Right atrium auricular region (tissue), 2 donors: ENCODE measurements around the gene RAD51B. TPM values are rescaled to one million over a fixed set of nuclear protein-coding genes. Genes with fewer than 3 reads are reported as not detected.
A peak's percentile ranks its signal among the peaks of the same experiment; 100 is the strongest.

ENCODE experiments used
- DNase-seq: peaks from one replicate; pipeline ENCODE4 v3.0.0-alpha.2; 2019; ENCODE audit warnings: low spot score
- H3K27ac ChIP-seq, 2 donors: fragments of 200-600 bp; sonication (generic); 1 replicate in 1 of 2; 2 replicates in 1 of 2; pipeline ENCODE4 v1.5.1; 2016 to 2019
- H3K27me3 ChIP-seq, 2 donors: fragments of 200-600 bp; sonication (generic); one replicate each; pipeline versions ENCODE4 v1.5.1 to v1.6.0; 2017 to 2019
- H3K36me3 ChIP-seq: fragments of 200-600 bp; sonication (generic); one replicate; pipeline ENCODE4 v1.5.1; 2016
- H3K4me1 ChIP-seq, 2 donors: fragments of 200-600 bp; sonication (generic); one replicate each; pipeline versions ENCODE4 v1.5.1 to v1.6.0; 2017 to 2019
- H3K4me3 ChIP-seq, 2 donors: fragments of 200-600 bp; sonication (generic); 1 replicate in 1 of 2; 2 replicates in 1 of 2; pipeline ENCODE4 v1.5.1; 2017 to 2019; ENCODE audit warnings: mild to moderate bottlenecking in 1 of 2, moderate library complexity in 1 of 2
- H3K9me3 ChIP-seq, 2 donors: fragments of 200-600 bp; sonication (generic); one replicate each; pipeline ENCODE4 v1.5.1; 2019
- total RNA-seq, 2 donors: library from RNA; depleted of rRNA; stranded (reverse); fragments of >200 nt; gene quantifications; one replicate each; pipeline ENCODE4 v1.1.0, GENCODE V29; 2016
- TF ChIP-seq, protein P1 (sequence below), 2 donors: fragments of 200-600 bp; sonication (generic); IDR thresholded peaks; one replicate each; pipeline ENCODE4 v1.5.1; 2019; ENCODE audit warnings: antibody characterized with exemption in 2 of 2

The RAD51B gene
- total RNA-seq, 2 donors from 2014 or later: 1.2 to 1.5 TPM

DNA sequence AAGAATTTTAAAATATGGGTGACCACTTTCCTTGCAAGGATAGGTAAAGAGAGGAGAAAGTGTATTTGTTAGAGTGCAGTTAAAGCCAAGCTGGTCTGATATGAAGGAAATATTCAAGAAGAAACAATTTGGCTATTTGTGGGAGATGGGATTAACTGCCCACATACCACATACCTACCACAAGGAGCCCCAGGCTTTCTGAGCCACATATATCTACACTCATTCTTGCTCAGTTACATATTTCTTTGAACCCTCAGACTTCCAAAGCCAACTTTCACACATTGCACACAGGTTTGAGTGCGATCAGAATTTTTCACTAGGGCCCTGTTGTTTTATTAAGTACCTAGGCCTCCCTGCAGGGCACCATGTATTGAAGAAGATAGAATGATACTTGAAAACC, 643.1 kb downstream of the RAD51B start:
- H3K27ac ChIP-seq: no peak overlapping the region
- H3K36me3 ChIP-seq: no peaks in the 10 kb centered on the region
- no peaks in the 10 kb centered on the region for H3K27me3 ChIP-seq
- TF ChIP-seq, protein P1, sequence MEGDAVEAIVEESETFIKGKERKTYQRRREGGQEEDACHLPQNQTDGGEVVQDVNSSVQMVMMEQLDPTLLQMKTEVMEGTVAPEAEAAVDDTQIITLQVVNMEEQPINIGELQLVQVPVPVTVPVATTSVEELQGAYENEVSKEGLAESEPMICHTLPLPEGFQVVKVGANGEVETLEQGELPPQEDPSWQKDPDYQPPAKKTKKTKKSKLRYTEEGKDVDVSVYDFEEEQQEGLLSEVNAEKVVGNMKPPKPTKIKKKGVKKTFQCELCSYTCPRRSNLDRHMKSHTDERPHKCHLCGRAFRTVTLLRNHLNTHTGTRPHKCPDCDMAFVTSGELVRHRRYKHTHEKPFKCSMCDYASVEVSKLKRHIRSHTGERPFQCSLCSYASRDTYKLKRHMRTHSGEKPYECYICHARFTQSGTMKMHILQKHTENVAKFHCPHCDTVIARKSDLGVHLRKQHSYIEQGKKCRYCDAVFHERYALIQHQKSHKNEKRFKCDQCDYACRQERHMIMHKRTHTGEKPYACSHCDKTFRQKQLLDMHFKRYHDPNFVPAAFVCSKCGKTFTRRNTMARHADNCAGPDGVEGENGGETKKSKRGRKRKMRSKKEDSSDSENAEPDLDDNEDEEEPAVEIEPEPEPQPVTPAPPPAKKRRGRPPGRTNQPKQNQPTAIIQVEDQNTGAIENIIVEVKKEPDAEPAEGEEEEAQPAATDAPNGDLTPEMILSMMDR (IDR thresholded peaks at IDR 0.05): no peak
- H3K4me3 ChIP-seq: no peak overlapping the region
- no peaks in the 10 kb centered on the region for H3K9me3 ChIP-seq
- DNase-seq: no peak
- peaks cover 0 to 37% of the 10 kb centered on the region in 2 donors for H3K4me1 ChIP-seq

DNA sequence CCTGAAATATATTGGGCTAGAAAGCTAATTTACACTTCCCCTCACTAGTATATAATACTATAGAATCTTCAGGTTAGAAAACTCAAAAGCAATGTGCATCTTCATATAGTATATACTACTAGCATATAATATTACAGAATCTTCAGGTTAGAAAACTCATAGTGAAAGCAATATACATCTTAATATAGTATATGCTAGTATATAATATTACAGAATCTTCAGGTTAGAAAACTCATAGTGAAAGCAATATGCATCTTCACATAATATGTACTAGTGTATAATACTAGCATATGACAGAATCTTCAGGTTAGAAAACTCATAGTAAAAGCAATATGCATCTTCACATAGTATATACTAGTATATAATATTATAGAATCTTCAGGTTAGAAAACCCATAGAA, 643.7 kb downstream of the RAD51B start:
- Histone ChIP-seq H3K36me3 (no peaks in the 10 kb centered on the region), H3K27me3 (no peaks in the 10 kb centered on the region), H3K4me3 (no peak overlapping the region), H3K27ac (no peak overlapping the region), H3K9me3 (no peaks in the 10 kb centered on the region), H3K4me1 (peaks cover 0 to 37% of the 10 kb centered on the region in 2 donors)
- DNase-seq: no peak
- TF ChIP-seq, protein P1 (IDR thresholded peaks at IDR 0.05): no peak

DNA sequence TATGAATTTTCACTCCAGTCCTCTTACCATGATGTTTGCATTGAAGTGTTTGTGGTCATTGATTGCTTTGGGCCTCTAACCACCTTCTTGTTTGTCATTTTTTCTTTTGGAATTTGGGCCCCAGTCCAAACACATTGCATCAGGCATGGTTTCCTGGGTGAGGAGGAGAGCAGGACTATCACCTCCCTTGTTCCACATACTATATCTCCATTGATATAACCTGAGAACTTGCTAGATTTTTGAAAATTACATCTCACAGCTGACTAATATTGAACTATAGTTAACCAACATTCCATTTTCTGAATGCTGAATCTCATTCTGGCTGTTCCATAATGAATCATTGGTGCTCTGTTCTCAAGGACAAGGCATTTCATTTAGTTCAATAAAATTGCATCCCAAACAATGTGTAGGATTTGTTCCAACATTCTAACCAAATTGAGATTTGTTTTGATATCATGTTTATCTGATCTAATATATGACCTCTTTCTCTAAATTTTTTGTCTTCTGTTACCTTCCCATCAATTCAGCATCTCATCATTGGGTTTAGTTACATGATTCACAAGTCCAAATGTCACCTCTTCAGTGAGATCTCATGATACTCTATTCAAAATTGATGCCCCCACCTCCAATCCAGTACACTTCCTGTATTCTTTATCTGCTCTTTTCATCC, 644.3 kb downstream of the RAD51B start:
- peaks cover 0 to 33% of the 10 kb centered on the region in 2 donors for H3K4me1 ChIP-seq
- H3K27me3 ChIP-seq: no peaks in the 10 kb centered on the region
- H3K4me3 ChIP-seq: no peak overlapping the region
- DNase-seq: no peak
- no peaks in the 10 kb centered on the region for H3K9me3 ChIP-seq
- H3K27ac ChIP-seq: no peak overlapping the region
- TF ChIP-seq, protein P1 (IDR thresholded peaks at IDR 0.05): no peak
- H3K36me3 ChIP-seq: no peaks in the 10 kb centered on the region

DNA sequence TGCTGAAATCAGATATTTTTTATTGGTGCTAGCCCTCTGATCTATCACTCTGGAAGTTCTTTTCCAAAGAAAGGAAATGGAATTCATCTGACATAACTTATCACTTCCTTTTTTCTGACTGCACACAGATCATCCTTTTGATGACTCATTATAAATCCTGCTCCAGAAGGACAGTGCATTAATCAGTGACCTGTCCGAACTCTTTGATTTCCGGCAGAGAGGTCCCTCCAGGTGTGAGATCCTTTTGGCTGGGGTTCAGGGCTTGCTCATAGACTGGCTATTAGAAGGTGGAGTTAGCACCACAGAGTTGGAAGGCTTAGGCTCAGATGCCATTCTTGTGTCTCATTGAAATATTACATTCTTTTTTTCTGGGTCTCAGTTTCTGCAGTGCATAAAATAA, 645.1 kb downstream of the RAD51B start:
- Histone ChIP-seq H3K9me3 (no peaks in the 10 kb centered on the region), H3K36me3 (no peaks in the 10 kb centered on the region), H3K4me1 (peaks cover 0 to 25% of the 10 kb centered on the region in 2 donors), H3K27ac (no peak overlapping the region), H3K27me3 (no peaks in the 10 kb centered on the region), H3K4me3 (no peak overlapping the region)
- no peak for DNase-seq
- TF ChIP-seq, protein P1 (IDR thresholded peaks at IDR 0.05): no peak

DNA sequence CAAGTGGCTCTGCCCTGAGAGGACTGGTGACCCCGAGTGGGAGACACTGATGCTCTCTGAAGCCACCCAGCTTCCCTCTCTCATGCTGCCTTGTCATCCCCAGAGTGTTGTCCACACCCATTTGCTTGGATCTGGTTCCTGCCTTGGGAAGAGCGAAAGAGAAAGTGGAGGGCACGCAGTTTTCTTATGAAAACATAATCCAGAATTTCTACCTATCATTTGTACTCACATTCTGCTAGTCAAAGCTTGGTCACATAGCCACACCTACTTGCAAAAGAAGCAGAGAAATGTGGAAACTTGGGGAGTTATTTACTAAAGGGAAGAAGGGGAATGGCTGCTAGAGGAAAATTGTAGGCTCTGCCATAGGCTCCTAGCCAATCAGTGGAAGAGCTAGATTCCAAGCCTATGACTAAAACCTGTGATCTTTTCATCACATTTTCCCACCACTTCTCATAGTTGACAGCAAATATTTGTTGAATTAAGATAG, 647.0 kb downstream of the RAD51B start:
- no peaks in the 10 kb centered on the region for H3K27me3 ChIP-seq
- no peaks in the 10 kb centered on the region for H3K9me3 ChIP-seq
- TF ChIP-seq, protein P1 (IDR thresholded peaks at IDR 0.05): no peak
- no peaks in the 10 kb centered on the region for H3K36me3 ChIP-seq
- H3K4me1 ChIP-seq: peaks cover 0 to 13% of the 10 kb centered on the region in 2 donors
- peak overlapping the region in 1 of 2 donors; percentile 49 for H3K27ac ChIP-seq
- no peak overlapping the region for H3K4me3 ChIP-seq
- no peak for DNase-seq

DNA sequence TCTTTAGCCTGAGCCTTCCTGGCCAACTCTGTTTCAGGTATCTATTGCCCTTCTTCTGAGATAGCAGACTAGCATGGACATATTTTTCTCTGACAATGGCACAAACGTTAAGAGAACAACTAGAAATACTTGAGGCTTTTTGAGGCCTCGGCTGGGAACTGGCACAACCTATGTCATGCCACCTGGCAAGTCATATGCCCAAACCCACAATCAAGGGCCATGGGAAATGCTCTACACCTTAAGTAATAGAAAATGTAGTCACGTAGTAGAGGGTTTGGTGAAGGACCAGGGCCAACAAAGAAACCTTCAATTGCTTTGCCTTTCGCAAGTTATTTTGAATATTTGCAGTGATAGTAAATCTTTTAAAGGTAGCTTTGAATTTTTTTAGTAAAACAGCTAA, 647.8 kb downstream of the RAD51B start:
- TF ChIP-seq, protein P1 (IDR thresholded peaks at IDR 0.05): no peak
- Histone ChIP-seq H3K27me3 (no peaks in the 10 kb centered on the region), H3K4me1 (peaks cover 0 to 13% of the 10 kb centered on the region in 2 donors), H3K4me3 (no peak overlapping the region), H3K27ac (peak overlapping the region in 1 of 2 donors; percentile 47), H3K9me3 (no peaks in the 10 kb centered on the region), H3K36me3 (no peaks in the 10 kb centered on the region)
- no peak for DNase-seq
